ENCODE measurements around the gene SDHC.

Gene SDHC

DNA sequence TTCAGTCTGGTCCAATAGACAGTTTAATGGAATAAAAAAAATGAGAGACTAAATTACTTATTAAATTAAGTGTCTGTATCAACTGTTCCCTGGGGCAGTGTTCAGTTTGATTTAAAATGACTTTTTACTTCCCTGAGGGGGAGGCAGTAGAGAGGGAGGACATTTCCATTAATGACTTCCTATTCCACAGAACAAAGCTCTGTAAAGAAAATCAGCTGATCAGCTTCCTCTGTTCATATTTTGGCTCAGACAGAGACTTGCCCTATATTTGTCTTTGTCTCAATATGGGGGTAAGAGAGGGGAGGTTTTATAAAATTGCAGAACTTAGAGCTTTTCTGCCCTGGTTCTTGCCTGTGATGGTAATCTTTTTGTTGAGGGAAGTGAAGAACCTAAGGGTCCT is 45.1 kb downstream of the SDHC start (continued):
- TF ChIP-seq, protein P1, sequence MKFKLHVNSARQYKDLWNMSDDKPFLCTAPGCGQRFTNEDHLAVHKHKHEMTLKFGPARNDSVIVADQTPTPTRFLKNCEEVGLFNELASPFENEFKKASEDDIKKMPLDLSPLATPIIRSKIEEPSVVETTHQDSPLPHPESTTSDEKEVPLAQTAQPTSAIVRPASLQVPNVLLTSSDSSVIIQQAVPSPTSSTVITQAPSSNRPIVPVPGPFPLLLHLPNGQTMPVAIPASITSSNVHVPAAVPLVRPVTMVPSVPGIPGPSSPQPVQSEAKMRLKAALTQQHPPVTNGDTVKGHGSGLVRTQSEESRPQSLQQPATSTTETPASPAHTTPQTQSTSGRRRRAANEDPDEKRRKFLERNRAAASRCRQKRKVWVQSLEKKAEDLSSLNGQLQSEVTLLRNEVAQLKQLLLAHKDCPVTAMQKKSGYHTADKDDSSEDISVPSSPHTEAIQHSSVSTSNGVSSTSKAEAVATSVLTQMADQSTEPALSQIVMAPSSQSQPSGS (tag by site-specific recombination; IDR thresholded peaks at IDR 0.05; ENCODE audit: low read depth): no peak
- TF ChIP-seq ZNF544 (tag by site-specific recombination; IDR thresholded peaks at IDR 0.05) (no peak), KLF16 (tag by site-specific recombination; IDR thresholded peaks at IDR 0.05) (no peak), ZNF169 (tag by site-specific recombination; IDR thresholded peaks at IDR 0.05) (no peak)

DNA sequence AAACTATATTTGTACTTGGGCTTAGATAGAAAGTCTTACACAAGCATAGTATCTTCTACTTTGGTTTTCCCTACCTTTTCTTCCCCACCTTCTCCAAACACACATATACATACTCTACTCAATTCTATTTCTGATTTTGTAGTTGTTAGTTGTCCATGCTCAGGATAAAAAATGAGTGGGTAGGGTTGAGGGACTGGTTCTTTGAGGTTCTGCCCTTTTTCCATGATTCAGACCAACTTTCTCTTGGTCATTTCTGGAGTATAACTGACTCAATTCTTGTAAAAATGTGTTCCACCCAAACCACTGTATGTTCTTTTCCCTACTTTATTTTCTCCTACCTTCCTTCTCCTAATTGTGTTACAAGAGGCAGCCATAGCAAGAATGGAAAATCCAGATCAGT is 50.2 kb downstream of the SDHC start:
- ChIA-PET CTCF (no interaction called here), POLR2A (interaction anchor here (0.6 kb wide), 1 partner anchor 223 kb away, joined by 3 read pairs; no protein-coding TSS in a partner anchor)

DNA sequence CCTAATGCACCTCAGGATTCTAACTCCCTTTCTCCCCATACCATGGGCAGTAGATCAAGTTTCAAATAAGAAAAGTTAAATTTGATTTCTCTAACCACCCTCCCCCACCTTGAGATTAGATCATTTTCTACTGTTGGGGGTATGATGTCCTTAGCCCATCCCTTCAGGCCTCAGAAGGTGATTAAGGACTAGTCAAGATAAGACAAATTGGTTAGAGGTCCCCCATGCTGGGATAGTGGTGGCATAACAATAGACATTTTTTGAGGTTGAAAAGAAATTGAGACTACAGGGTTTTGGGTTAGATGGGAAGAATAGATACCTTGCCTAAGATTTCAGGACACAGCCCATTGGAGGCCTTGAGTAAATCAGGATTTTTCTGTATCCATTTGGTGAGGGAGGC is 51.0 kb downstream of the SDHC start:
- Histone ChIP-seq H3K4me3 (ENCODE audit: low read depth, low read length) (no peak overlapping the region), H3K27ac (ENCODE audit: extremely low read depth, low read depth, low read length) (no peak overlapping the region), H3K9me3 (ENCODE audit: control insufficient read depth, insufficient read depth, low read depth, low read length) (no peaks in the 10 kb centered on the region), H3K36me3 (ENCODE audit: control insufficient read depth in 2 of 2, insufficient read depth in 1 of 2, low read length in 2 of 2) (peaks cover 0 to 46% of the 10 kb centered on the region in 2 experiments), H3K4me1 (ENCODE audit: control insufficient read depth, insufficient read depth, low read length) (0 out of 2 replicates have a peak, but pooled peaks cover 2% of the 10 kb centered on the region)
- ChIA-PET CTCF (no interaction called here), POLR2A (no interaction called here)
- TF ChIP-seq, protein P2, sequence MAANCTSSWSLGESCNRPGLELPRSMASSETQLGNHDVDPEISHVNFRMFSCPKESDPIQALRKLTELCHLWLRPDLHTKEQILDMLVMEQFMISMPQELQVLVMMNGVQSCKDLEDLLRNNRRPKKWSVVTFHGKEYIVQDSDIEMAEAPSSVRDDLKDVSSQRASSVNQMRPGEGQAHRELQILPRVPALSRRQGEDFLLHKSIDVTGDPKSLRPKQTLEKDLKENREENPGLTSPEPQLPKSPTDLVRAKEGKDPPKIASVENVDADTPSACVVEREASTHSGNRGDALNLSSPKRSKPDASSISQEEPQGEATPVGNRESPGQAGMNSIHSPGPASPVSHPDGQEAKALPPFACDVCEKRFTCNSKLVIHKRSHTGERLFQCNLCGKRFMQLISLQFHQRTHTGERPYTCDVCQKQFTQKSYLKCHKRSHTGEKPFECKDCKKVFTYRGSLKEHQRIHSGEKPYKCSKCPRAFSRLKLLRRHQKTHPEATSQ (tag by site-specific recombination; IDR thresholded peaks at IDR 0.05): no peak
- TF ChIP-seq KLF1 (tag by site-specific recombination; IDR thresholded peaks at IDR 0.05): no peak
- TF ChIP-seq, protein P3, sequence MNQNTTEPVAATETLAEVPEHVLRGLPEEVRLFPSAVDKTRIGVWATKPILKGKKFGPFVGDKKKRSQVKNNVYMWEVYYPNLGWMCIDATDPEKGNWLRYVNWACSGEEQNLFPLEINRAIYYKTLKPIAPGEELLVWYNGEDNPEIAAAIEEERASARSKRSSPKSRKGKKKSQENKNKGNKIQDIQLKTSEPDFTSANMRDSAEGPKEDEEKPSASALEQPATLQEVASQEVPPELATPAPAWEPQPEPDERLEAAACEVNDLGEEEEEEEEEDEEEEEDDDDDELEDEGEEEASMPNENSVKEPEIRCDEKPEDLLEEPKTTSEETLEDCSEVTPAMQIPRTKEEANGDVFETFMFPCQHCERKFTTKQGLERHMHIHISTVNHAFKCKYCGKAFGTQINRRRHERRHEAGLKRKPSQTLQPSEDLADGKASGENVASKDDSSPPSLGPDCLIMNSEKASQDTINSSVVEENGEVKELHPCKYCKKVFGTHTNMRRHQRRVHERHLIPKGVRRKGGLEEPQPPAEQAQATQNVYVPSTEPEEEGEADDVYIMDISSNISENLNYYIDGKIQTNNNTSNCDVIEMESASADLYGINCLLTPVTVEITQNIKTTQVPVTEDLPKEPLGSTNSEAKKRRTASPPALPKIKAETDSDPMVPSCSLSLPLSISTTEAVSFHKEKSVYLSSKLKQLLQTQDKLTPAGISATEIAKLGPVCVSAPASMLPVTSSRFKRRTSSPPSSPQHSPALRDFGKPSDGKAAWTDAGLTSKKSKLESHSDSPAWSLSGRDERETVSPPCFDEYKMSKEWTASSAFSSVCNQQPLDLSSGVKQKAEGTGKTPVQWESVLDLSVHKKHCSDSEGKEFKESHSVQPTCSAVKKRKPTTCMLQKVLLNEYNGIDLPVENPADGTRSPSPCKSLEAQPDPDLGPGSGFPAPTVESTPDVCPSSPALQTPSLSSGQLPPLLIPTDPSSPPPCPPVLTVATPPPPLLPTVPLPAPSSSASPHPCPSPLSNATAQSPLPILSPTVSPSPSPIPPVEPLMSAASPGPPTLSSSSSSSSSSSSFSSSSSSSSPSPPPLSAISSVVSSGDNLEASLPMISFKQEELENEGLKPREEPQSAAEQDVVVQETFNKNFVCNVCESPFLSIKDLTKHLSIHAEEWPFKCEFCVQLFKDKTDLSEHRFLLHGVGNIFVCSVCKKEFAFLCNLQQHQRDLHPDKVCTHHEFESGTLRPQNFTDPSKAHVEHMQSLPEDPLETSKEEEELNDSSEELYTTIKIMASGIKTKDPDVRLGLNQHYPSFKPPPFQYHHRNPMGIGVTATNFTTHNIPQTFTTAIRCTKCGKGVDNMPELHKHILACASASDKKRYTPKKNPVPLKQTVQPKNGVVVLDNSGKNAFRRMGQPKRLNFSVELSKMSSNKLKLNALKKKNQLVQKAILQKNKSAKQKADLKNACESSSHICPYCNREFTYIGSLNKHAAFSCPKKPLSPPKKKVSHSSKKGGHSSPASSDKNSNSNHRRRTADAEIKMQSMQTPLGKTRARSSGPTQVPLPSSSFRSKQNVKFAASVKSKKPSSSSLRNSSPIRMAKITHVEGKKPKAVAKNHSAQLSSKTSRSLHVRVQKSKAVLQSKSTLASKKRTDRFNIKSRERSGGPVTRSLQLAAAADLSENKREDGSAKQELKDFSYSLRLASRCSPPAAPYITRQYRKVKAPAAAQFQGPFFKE (tag by site-specific recombination; IDR thresholded peaks at IDR 0.05; ENCODE audit: borderline replicate concordance): no peak
- no peak for TF ChIP-seq ZNF837 (tag by site-specific recombination; IDR thresholded peaks at IDR 0.05)
- no peak for TF ChIP-seq ZEB2 (tag by site-specific recombination; IDR thresholded peaks at IDR 0.05)
- no peak for TF ChIP-seq ZNF830 (tag by site-specific recombination; IDR thresholded peaks at IDR 0.05; ENCODE audit: low read depth)
- TF ChIP-seq ZNF776 (tag by site-specific recombination; IDR thresholded peaks at IDR 0.05; ENCODE audit: borderline replicate concordance): no peak
- TF ChIP-seq ZNF341 (tag by site-specific recombination; IDR thresholded peaks at IDR 0.05; ENCODE audit: low read depth): no peak
- TF ChIP-seq, protein P4, sequence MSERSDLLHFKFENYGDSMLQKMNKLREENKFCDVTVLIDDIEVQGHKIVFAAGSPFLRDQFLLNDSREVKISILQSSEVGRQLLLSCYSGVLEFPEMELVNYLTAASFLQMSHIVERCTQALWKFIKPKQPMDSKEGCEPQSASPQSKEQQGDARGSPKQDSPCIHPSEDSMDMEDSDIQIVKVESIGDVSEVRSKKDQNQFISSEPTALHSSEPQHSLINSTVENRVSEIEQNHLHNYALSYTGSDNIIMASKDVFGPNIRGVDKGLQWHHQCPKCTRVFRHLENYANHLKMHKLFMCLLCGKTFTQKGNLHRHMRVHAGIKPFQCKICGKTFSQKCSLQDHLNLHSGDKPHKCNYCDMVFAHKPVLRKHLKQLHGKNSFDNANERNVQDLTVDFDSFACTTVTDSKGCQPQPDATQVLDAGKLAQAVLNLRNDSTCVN (tag by site-specific recombination; optimal IDR thresholded peaks at IDR 0.05): no peak
- no peak for TF ChIP-seq ZNF10 (tag by site-specific recombination; IDR thresholded peaks at IDR 0.05)
- TF ChIP-seq MYNN (tag by site-specific recombination; IDR thresholded peaks at IDR 0.05; ENCODE audit: borderline replicate concordance): no peak

More for the DNA sequence above, 50.2 kb downstream of the SDHC start:
- Histone ChIP-seq H3K4me3 (ENCODE audit: low read depth, low read length) (no peak overlapping the region), H3K36me3 (ENCODE audit: control insufficient read depth in 2 of 2, insufficient read depth in 1 of 2, low read length in 2 of 2) (peaks cover 0 to 49% of the 10 kb centered on the region in 2 experiments), H3K4me1 (ENCODE audit: control insufficient read depth, insufficient read depth, low read length) (0 out of 2 replicates have a peak, but pooled peaks cover 2% of the 10 kb centered on the region), H3K9me3 (ENCODE audit: control insufficient read depth, insufficient read depth, low read depth, low read length) (no peaks in the 10 kb centered on the region), H3K27ac (ENCODE audit: extremely low read depth, low read depth, low read length) (no peak overlapping the region)
- TF ChIP-seq, protein P5, sequence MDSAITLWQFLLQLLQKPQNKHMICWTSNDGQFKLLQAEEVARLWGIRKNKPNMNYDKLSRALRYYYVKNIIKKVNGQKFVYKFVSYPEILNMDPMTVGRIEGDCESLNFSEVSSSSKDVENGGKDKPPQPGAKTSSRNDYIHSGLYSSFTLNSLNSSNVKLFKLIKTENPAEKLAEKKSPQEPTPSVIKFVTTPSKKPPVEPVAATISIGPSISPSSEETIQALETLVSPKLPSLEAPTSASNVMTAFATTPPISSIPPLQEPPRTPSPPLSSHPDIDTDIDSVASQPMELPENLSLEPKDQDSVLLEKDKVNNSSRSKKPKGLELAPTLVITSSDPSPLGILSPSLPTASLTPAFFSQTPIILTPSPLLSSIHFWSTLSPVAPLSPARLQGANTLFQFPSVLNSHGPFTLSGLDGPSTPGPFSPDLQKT (IDR thresholded peaks at IDR 0.05; ENCODE audit: borderline replicate concordance, low read depth, low read length): no peak
- TF ChIP-seq ZNF776 (tag by site-specific recombination; IDR thresholded peaks at IDR 0.05; ENCODE audit: borderline replicate concordance) (no peak), ZNF664 (tag by site-specific recombination; IDR thresholded peaks at IDR 0.05) (no peak), ZNF423 (tag by site-specific recombination; IDR thresholded peaks at IDR 0.05) (no peak), ZNF184 (tag by site-specific recombination; IDR thresholded peaks at IDR 0.05) (no peak), ZNF555 (tag by site-specific recombination; conservative IDR thresholded peaks at IDR 0.05) (no peak), ZNF155 (tag by site-specific recombination; IDR thresholded peaks at IDR 0.05) (no peak), ZSCAN16 (tag by site-specific recombination; IDR thresholded peaks at IDR 0.05) (no peak), ZNF596 (tag by site-specific recombination; IDR thresholded peaks at IDR 0.05) (no peak), ZNF600 (tag by site-specific recombination; IDR thresholded peaks at IDR 0.05) (no peak), ZNF777 (tag by site-specific recombination; IDR thresholded peaks at IDR 0.05; ENCODE audit: borderline replicate concordance) (no peak), ZNF473 (tag by site-specific recombination; IDR thresholded peaks at IDR 0.05) (no peak)
- TF ChIP-seq, protein P6, sequence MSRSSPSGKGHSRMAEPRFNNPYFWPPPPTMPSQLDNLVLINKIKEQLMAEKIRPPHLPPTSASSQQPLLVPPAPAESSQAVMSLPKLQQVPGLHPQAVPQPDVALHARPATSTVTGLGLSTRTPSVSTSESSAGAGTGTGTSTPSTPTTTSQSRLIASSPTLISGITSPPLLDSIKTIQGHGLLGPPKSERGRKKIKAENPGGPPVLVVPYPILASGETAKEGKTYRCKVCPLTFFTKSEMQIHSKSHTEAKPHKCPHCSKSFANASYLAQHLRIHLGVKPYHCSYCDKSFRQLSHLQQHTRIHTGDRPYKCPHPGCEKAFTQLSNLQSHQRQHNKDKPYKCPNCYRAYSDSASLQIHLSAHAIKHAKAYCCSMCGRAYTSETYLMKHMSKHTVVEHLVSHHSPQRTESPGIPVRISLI (tag by site-specific recombination; IDR thresholded peaks at IDR 0.05): no peak
